Colon (tissue), 2 donors: ENCODE data around the gene DOCK2.

Source experiments
- FAIRE-seq: peaks from 2 replicates; lab custom pipeline; 2012; peaks lifted over from hg19 to GRCh38; lab: Jason Lieb, UNC
- donor health status: control.
- donor health status: control.

DOCK2 gene

DNA sequence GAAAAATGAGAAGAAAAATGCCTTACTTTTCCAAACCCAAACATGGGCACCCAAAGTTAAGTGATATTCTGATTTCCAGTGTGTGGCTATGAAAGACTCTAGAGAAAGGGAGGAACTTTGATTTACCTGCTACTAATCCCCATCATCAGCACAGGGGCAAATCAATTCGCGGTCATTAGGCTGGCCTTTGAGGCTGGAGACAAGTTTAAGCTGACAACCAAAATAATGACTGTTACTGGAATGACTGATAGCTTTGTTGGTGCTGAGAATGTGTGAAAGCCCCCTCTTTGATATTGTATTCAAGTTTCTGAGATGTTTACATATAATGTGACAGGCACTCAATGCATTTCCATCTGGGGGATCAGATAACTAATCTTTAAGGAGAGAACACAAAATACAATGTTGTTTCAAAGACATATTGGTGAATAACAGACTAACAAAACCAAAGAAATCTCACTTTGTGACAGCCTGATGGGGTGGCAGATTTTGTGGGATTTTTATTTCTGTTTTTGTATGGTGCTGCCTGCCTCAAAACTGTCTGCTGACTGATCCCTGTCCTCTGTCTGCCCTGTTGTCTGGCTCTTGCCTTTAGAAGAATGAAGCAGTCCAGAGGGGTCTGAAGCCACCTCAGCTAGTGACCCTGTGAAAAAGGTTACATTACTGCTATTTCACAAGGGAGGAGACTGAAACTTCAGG is 355.9 kb downstream of the DOCK2 start:
- FAIRE-seq, result no peak

DNA sequence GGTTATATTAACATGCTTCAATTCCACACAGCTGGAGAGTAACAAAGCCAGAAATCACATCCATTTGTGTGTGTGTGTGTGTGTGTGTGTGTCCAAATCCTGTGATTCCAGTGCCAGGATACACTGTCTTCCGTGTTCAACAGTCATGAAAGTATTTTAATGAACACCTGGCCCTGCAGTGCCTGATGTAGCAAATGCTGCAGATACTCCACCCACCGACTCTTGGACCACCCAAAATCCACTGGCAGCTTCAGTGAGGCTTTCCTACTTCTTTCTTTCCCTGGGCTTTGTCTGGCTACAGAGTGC is 356.4 kb downstream of the DOCK2 start:
- no peak for FAIRE-seq

GRCh38 chr5:169997798-169998197 is 360.7 kb downstream of the DOCK2 start:
- no peak for FAIRE-seq

GRCh38 chr5:169999621-170000020 is 362.5 kb downstream of the DOCK2 start:
- FAIRE-seq, result no peak

GRCh38 chr5:170000155-170000554 is 363.1 kb downstream of the DOCK2 start:
- no peak for FAIRE-seq

DNA sequence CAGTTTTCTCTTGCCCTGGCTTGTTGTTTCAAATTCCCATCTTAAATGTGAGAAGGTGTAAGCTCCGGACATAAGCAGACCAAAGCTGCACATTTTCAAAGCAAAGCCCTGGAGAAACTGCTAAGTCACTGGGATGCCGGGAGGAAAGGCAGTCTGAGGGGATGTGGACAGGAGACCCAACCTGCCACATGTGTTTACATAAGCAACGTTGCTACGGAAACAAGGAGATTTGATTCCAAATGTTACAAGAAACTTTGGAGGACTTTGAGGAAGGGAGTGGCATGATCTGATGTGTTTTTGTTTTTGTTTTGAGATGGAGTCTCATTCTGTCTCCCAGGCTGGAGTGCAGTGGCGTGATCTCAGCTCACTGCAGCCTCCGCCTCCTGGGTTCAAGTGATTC is 368.9 kb downstream of the DOCK2 start:
- no peak for FAIRE-seq

- FAIRE-seq, result no peak
Measured at GRCh38 chr5:170008376-170008775, 371.3 kb downstream of the DOCK2 start.

DNA sequence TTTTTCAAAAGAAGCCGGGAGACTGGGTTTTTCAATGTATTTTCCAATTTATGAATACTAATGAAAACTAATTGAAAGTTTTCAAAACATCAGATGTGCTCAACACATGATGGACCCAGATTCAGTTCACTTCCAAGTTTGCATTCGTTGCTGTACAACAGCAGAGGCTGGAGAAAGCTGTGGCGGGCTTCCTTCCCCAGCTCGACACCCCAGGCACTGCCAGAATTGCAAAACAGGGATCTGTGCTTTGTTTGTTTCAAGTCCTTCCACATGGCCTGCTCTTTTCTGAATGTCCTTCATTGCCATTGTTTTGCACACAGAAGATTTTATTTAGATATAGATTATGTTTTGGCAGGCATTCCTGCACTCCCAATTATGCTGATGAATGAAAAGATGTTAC is 373.5 kb downstream of the DOCK2 start:
- no peak for FAIRE-seq

GRCh38 chr5:170011751-170012150 is 374.7 kb downstream of the DOCK2 start:
- FAIRE-seq, result no peak

DNA sequence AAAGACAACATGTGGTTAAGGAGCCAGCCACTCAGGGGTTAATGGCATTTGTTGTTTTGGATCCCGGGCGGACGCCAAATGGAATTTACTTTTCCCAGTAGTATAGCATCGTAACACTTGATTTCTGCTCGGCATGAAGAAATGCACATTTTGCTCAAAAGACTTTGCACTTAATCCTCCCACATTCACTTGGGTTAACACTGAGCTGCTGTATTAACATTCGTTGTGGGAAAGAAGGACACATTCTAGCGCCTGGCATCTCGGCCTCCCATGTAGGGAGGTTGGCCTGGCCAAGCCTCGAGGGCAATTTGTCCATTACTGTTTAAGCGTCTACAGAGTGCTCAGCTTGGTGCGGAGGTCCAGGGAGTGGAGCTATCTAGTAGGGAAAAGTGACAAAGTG is 375.5 kb downstream of the DOCK2 start:
- FAIRE-seq, result no peak

DNA sequence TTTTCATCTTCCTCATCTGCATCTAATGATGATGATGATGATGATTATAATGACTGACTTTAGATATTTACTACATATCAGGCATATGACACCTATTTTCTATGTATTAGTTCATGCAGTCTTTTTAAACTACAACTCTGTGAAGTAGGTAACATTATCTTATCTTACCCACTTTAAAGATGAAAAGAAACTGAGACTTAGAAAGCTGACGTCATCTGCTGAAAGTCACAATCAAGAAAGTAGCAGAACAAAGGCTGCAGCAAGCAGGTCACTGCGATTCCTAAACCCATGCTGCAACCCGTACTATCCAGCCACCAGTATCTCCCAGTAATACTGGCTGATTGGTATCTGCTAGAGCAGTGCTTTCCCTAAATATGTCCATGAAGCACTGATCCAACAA is 383.3 kb downstream of the DOCK2 start:
- no peak for FAIRE-seq

DNA sequence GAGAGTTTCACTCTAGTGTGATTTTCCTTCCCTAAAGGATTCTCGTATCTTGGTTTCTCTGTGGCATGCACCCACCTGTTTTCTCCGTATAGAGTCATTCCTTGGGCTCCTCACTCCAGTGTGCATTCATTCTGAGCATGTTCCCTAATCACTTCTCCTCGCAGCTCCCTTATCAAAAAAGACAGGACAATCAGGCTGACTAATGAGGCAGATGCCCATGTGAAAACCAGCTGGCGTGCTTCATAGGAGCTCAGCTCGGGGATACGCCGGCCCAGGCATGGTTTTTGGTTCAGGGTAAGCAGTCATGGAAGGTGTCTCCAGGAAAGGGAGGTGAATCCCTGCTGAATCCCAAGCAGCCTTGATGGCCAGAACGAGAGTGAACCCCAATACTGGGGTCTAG is 384.4 kb downstream of the DOCK2 start:
- no peak for FAIRE-seq

DNA sequence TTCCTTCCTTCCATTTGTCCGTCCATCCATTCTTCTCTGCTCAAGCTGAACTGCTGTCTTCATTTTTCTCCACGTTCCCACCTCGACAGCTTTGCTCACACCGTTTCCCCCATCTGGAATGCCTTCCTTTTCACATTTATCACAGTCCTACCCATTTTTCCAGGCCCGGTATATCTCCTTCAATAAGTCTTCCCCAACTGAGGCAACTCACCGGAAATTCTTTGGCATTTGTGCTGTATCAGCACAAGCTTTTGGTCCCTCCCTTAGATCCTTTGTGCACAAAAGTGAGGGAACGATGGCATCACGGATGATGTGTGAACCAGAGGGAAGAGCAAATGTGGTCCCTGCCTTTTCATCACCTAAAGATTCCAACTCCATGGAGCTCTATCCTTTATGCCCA is 388.8 kb downstream of the DOCK2 start:
- FAIRE-seq, result no peak

GRCh38 chr5:170028124-170028523 is 391.0 kb downstream of the DOCK2 start:
- no peak for FAIRE-seq

- FAIRE-seq, result no peak
Measured at GRCh38 chr5:170034231-170034630, 397.2 kb downstream of the DOCK2 start.

- no peak for FAIRE-seq
Measured at GRCh38 chr5:170038241-170038640, 401.2 kb downstream of the DOCK2 start.

DNA sequence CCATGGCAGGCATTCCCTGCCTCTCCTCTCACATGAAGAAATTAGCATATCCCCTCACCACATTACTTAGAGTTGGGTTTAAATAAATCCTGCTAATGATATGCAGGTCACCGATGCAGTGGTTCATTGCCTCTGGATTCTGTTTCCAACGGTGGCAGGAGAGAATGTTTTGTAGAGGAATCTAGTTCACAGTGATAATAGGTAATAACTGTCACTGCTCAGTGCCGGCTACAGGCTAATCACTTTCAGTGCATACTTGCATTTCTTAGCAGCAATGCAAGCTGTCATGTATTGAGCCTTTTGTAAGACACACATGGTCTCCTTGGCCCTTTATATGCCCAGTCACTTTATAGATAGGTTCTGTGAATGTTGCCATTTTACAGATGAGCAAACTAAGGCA is 402.8 kb downstream of the DOCK2 start:
- no peak for FAIRE-seq

GRCh38 chr5:170046241-170046640 is 409.2 kb downstream of the DOCK2 start:
- FAIRE-seq, result no peak

GRCh38 chr5:170049713-170050112 is 412.6 kb downstream of the DOCK2 start:
- FAIRE-seq, result no peak

- FAIRE-seq, result no peak
Measured at GRCh38 chr5:170053896-170054295, 416.8 kb downstream of the DOCK2 start.

DNA sequence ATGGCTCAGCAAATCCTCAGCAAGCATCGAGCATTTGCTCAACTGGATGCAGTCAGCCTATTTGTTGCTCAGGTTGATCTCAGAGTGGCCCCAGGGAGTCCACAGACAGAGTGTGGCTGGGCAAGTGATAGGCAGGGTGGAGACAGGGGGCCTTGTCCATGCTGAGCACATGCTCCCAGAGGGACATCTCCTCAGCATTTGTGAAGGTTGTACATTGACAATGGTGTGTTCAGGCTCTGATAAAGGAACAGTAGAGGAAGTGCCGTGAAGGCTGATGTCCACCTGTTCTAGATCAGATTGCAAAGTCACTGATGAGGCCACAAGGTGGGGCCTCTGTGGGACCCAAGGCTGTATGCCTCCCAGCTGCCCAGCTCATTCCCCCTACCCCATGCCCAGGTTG is 418.5 kb downstream of the DOCK2 start:
- no peak for FAIRE-seq

- FAIRE-seq, result no peak
Measured at GRCh38 chr5:170056561-170057267, 419.6 kb downstream of the DOCK2 start.

- FAIRE-seq, result no peak
Measured at GRCh38 chr5:170057311-170057710, 420.2 kb downstream of the DOCK2 start.

- FAIRE-seq, result no peak
Measured at GRCh38 chr5:170059221-170059620, 422.1 kb downstream of the DOCK2 start.
